ENCODE results near the gene PRDM16.

DNA sequence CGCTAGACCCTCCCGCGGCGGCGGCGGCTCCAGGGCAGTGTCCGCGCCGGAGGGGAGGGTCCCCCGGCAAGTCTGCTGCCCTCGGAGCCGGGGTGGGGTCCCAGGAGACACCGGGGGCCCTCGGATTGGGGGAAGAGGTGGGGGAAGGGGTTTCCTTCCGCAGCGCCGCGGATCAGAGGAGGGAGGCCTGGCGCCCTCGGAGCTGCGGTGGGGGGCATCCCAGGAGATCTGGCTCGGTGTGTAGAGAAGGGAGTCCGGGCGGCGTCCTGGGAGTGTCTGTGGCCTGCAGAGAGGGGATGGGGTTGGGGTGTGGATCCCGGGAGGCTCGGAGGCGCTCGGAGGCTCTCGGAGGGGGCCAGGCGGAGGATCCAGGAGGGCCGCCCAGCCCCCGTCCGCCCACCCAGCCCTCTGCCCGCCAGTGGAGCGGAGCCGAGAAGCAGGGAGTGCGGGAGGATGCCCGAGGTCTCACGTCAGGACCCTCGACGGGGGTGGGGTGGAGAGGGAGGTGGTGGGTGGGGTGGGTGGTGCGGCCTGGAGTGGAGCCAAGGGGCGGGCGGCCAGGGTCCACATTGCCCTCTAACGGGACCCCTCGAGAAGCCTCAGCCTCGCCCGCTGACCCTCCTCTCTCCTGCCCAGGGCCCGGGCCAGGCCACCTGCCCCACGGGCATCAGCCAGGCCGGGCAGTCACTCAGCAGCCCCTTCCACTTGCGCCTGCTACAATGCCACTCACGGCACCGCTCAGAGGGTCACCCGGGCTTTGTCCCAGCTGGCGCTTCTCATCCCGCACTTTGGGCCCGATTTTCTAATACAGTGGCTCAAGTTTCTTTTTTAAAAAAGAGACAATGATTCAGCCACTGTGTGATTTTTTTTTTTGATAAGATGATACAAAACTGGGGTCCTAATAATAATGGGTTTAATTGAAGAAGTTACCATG is 325.3 kb downstream of the PRDM16 start:
- TF ChIP-seq, protein P1, sequence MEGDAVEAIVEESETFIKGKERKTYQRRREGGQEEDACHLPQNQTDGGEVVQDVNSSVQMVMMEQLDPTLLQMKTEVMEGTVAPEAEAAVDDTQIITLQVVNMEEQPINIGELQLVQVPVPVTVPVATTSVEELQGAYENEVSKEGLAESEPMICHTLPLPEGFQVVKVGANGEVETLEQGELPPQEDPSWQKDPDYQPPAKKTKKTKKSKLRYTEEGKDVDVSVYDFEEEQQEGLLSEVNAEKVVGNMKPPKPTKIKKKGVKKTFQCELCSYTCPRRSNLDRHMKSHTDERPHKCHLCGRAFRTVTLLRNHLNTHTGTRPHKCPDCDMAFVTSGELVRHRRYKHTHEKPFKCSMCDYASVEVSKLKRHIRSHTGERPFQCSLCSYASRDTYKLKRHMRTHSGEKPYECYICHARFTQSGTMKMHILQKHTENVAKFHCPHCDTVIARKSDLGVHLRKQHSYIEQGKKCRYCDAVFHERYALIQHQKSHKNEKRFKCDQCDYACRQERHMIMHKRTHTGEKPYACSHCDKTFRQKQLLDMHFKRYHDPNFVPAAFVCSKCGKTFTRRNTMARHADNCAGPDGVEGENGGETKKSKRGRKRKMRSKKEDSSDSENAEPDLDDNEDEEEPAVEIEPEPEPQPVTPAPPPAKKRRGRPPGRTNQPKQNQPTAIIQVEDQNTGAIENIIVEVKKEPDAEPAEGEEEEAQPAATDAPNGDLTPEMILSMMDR (IDR thresholded peaks at IDR 0.05 in 2 of 3, conservative IDR thresholded peaks at IDR 0.05 in 1 of 3; ENCODE audit: borderline replicate concordance in 1 of 3, insufficient read depth in 1 of 3, low read depth in 2 of 3, low read length in 2 of 3), result no peak
- no peak for TF ChIP-seq POLR2A (IDR thresholded peaks at IDR 0.05; ENCODE audit: borderline replicate concordance, extremely low read depth, insufficient read depth, insufficient read length)
- TF ChIP-seq POLR2AphosphoS5 (IDR thresholded peaks at IDR 0.05; ENCODE audit: low read depth, low read length), result no peak
